WI38 (cell line): ENCODE measurements around the gene DISC1.
"Not testable (repeated sequence)": the region's sequence is repeated elsewhere in the genome, so short reads cannot be mapped to it uniquely, and the experiment has no call there.

Experiments used
- H3K4me3 ChIP-seq: 2 replicates; pipeline ENCODE4 v1.5.1; 2011; ENCODE audit warnings: low read depth, mild to moderate bottlenecking, control low read depth, low read length
- TF ChIP-seq, protein P1 (sequence below): IDR thresholded peaks from 2 replicates; pipeline ENCODE4 v1.5.1; 2012; ENCODE audit warnings: low read depth, mild to moderate bottlenecking, control low read depth, low read length

Gene DISC1

DNA sequence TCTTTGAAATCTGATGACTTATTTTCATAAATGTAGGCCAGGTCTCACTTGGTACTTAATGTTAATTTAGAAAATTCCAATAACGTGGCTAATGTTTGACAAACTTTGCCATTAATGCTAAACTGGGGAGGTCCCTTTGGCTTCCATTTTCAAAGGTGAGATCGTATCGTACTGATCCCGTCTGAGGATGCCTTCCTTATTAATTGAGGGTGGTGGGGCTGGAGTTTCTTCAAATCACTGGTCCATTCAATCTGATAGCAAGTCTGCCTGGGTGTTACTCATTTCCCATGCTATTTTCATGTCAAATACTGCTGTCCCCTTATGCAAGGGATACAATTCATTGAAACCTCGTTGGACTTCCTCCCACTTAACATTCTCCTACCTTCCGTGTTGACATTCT, 327.1 kb downstream of the DISC1 start:
- H3K4me3 ChIP-seq, result no peak overlapping the region
- TF ChIP-seq, protein P1, sequence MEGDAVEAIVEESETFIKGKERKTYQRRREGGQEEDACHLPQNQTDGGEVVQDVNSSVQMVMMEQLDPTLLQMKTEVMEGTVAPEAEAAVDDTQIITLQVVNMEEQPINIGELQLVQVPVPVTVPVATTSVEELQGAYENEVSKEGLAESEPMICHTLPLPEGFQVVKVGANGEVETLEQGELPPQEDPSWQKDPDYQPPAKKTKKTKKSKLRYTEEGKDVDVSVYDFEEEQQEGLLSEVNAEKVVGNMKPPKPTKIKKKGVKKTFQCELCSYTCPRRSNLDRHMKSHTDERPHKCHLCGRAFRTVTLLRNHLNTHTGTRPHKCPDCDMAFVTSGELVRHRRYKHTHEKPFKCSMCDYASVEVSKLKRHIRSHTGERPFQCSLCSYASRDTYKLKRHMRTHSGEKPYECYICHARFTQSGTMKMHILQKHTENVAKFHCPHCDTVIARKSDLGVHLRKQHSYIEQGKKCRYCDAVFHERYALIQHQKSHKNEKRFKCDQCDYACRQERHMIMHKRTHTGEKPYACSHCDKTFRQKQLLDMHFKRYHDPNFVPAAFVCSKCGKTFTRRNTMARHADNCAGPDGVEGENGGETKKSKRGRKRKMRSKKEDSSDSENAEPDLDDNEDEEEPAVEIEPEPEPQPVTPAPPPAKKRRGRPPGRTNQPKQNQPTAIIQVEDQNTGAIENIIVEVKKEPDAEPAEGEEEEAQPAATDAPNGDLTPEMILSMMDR, result no peak

DNA sequence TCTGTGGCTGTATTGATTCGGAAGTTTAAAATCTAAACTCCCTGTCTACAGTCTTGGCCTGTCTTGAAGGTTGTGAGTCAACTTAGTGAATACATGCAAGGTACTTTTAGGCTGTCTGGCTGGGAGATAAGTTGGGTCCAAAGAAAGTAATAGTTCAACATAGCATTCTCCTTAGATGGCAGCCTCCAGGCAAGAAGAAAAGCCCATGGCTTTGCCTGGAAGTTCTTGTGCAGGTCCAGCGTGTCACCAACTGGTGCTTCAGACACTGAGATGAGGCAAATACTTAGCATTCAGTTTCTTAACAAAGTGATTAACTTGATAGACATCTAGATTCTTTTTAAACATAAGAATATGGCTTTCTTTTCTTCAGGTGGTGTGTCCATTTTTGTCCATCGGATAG, 328.2 kb downstream of the DISC1 start:
- TF ChIP-seq, protein P1, result no peak
- H3K4me3 ChIP-seq, result no peak overlapping the region

DNA sequence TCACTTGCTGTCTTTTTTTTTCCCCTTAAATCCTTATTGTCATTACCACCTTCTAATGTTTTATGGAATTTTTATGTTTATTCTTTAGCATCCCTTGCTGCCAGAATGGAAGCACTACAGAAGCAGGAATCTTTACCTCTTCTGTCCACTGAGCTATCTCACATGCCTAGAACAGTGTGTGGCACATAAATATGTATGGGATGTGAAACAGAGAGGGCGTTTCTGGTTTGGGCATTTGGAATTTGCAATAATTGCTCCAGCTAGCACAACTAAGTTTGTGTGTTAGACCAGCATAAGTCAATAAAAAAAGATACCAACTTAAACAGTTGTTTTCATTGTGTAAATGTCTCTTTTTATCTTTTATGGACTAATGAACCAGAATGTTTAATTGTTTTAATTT, 330.8 kb downstream of the DISC1 start:
- TF ChIP-seq, protein P1, result no peak
- H3K4me3 ChIP-seq, result no peak overlapping the region

DNA sequence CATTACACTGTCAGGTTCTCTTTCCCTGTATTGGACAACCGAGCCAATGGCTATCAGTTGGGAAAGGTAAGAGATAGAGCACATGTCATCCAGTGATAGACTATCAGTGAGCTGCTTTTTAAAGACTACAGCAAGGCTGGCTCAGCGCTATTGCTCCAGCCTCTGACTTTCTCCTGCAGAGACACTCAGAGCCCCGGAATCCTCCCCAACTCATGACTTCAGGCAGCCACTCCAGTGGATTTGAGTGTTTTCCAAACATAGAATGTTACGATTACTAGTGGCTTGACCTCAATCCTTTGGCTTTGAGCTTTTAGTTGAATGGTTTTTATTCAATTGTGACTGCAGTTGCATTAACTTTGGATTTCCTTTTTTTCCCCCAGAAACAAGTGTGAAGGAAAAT, 331.9 kb downstream of the DISC1 start:
- no peak overlapping the region for H3K4me3 ChIP-seq
- TF ChIP-seq, protein P1, result no peak

DNA sequence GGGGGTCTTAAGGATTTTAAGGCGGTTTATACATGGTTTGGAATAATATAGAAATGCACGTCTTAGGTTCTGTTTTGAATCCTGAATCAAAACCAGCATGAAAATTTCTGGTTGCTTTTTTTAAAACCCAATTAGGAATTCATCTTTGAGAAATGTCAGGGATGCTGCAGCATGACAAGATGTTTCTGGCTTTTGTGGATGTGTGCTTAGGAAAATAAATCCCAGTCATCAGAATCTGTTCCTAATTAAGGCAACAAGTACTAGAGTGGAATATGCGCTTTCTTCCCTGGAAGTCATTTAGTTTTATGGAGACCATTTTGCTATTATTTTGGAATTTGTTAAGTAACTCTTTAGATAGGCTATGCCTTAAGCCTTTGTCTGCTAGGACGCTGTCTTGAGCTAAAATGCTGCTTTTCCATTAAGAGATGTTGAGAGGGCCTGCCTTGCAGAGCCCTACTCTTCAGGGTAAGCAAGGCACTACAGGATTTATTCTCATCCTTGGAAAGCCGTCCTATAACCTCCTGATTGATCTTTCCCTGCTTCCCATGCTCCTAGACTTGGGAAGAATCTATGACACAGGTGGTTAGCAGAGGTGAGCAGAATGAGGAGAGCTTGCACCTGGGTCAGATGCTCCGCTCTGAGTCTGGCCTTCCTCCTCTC, 332.8 kb downstream of the DISC1 start:
- TF ChIP-seq, protein P1, result no peak
- H3K4me3 ChIP-seq, result no peak overlapping the region

DNA sequence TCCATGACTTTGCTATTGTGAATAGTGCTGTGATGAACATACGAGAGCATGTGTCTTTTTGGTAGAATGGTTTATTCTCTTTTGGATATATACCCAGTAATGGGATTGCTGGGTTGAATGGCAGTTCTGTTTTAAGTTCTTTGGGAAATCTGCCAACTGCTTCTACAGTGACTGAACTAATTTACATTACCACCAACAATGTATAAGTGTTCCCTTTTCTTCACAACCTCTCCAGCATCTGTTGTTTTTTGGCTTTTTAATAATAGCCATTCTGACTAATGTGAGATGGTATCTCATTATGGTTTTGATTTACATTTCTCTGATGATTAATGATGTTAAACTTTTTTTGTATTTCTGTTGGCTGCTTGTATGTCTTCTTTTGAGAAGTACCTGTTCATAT, 335.2 kb downstream of the DISC1 start:
- H3K4me3 ChIP-seq, result not testable (repeated sequence)

DNA sequence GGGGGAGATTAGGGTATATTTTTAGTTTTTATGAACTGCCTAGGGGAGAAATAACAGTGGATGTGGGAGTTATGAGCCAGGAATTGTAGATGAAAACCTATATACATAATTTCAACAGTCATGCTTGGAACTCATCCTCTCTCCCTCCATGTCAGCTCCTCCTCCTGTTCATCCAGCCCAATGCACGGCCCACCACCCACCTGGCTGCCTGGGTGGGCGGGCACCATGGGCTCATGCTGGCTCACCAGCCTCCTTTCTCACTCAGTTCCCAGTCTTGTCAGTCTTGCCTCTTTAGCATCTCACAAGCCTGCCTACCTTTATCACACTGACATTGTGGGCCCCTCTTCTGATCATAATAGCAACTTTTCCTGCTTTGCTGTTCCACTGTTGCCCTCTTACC, 336.0 kb downstream of the DISC1 start:
- TF ChIP-seq, protein P1, result no peak
- no peak overlapping the region for H3K4me3 ChIP-seq

DNA sequence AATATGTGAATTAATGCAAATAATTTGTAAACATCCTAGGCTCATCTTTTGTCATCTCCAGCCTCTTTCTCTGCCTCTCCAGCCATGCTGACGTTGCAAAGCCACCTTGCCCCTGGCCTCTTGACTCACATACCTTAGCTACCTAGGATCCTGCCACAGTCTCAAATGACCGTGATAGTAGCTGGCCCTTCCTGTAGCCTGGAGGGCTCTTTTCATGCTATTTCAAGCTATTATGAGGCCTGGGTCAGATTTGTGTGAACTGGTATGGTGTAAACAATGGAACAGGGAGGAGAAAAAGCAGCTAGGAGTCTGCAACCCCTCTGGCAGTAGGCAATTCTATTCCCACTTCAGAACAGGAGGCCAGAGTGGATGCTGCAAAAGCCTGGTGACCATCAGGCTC, 337.7 kb downstream of the DISC1 start:
- TF ChIP-seq, protein P1, result no peak

More for the DNA sequence above, 337.7 kb downstream of the DISC1 start:
- H3K4me3 ChIP-seq, result no peak overlapping the region
